Fibroblast of the conjunctiva (primary cell): Measurements from ENCODE around the gene ZNF793.

Source experiments
- DNase-seq: peaks from one replicate; pipeline ENCODE4 v3.0.0-alpha.2; 2010; ENCODE audit warnings: low read depth

ZNF793 gene

DNA sequence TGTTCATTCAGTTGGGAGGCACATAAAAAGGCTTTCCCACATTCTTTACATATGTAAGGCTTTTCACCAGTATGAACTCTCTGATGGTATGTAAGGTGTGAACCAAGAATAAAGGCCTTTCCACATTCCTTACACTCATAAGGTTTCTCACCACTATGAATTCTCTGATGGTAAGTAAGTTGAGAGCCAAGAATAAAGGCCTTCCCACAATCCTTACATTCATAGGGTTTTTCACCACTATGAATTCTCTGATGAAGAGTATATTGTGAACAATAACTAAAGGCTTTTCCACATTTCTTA is 58.6 kb downstream of the ZNF793 start:
- no peak for DNase-seq

DNA sequence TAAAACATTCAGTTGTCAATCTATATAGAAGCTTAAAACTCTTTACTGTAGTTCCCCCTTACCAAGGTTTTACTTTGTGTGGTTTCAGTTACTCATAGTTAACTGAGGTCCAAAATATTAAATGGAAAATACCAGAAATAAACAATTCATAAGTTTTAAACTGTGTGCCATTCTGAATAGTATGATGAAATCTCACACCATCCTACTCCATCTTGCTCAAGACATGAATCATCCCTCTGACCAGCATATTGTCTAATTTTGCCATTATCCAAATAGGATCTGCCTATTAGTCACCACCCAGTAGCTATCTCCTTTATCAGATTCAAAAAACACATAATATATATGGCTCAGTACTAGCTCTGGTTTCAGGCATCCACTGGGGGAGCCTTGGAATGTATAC is 65.5 kb downstream of the ZNF793 start:
- no peak for DNase-seq

DNA sequence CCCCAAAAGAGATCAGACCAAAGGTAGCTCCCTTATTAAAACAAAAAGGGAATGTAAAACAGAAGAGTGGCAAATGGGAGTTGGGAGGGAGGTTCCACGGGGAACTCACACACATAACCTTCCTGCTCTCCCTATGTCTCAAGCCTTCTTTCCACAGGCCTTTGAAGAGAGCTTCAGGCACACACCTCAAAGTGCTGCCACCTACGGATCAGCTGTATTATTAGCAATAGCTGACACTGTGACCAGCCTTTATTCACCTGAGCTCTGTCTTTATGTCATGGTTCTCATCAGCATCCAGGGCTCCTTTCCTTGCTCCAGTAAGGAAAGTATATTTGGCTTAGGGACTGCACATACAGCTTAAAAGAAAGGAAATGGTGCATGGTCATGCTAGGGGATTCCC is 76.6 kb downstream of the ZNF793 start:
- no peak for DNase-seq
